GM18858 (cell line): ENCODE measurements around the gene CHTOP.

Experiments used
- ATAC-seq: cut with Tn5 transposase; IDR thresholded peaks from one replicate; pipeline ENCODE4 v1.9.1; 2021; ENCODE audit not compliant: unreplicated experiment

The CHTOP gene

GRCh38 chr1:153612755-153613331 is 21.0 kb upstream of the CHTOP start, which contains the start of gene S100A16:
Gene S100A16, minus strand, starts transcription at chr1:153613137. Its CDS starts 4,986 bp downstream, at chr1:153608151.
- no peak for ATAC-seq

- ATAC-seq, result no peak
Observed at GRCh38 chr1:153613406-153613805, 20.5 kb upstream of the CHTOP start.

- no peak for ATAC-seq
Observed at GRCh38 chr1:153614189-153614900, 19.5 kb upstream of the CHTOP start.

GRCh38 chr1:153614906-153615305 is 19.0 kb upstream of the CHTOP start:
- no peak for ATAC-seq

- ATAC-seq, result no peak
Observed at GRCh38 chr1:153615406-153615805, 18.5 kb upstream of the CHTOP start.

GRCh38 chr1:153616144-153616916 is 17.5 kb upstream of the CHTOP start, which contains the start of gene S100A14:
Gene S100A14, minus strand, starts transcription at chr1:153616325. Its CDS starts 467 bp downstream, at chr1:153615858.
- ATAC-seq, result no peak

- no peak for ATAC-seq
Observed at GRCh38 chr1:153616917-153617311, 17.0 kb upstream of the CHTOP start.

- ATAC-seq, result no peak
Observed at GRCh38 chr1:153617663-153618062, 16.2 kb upstream of the CHTOP start.

- no peak for ATAC-seq
Observed at GRCh38 chr1:153619171-153619570, 14.7 kb upstream of the CHTOP start.

GRCh38 chr1:153623101-153623500 is 10.8 kb upstream of the CHTOP start:
- no peak for ATAC-seq

- no peak for ATAC-seq
Observed at GRCh38 chr1:153624965-153625611, 8.8 kb upstream of the CHTOP start.

- ATAC-seq, result no peak
Observed at GRCh38 chr1:153626477-153626903, 7.4 kb upstream of the CHTOP start.

- ATAC-seq, result no peak
Observed at GRCh38 chr1:153626904-153627714, 6.8 kb upstream of the CHTOP start, which contains the start of gene S100A13. Gene S100A13, minus strand, starts transcription at chr1:153627505. Its CDS starts 1,033 bp downstream, at chr1:153626472.

- ATAC-seq, result no peak
Observed at GRCh38 chr1:153627715-153628626, 5.9 kb upstream of the CHTOP start, which contains the start of gene S100A1. Gene S100A1, plus strand, starts transcription at chr1:153628434. Its CDS starts 2,088 bp downstream, at chr1:153630522.

- no peak for ATAC-seq
Observed at GRCh38 chr1:153628638-153629342, 5.1 kb upstream of the CHTOP start.

- no peak for ATAC-seq
Observed at GRCh38 chr1:153629343-153629665, 4.6 kb upstream of the CHTOP start.

GRCh38 chr1:153629971-153630370 is 3.9 kb upstream of the CHTOP start:
- no peak for ATAC-seq

- ATAC-seq, result no peak
Observed at GRCh38 chr1:153630384-153630783, 3.5 kb upstream of the CHTOP start.
